H1 (cell line): ENCODE data around the gene TOGARAM1. TPM values are rescaled to one million over a fixed set of nuclear protein-coding genes. Genes with fewer than 3 reads are reported as not detected.

Experiments used
- CTCF ChIA-PET: fragments of 300-600 bp; sonication (Branson Sonifier 250); formaldehyde crosslinking; loops from one replicate; lab custom pipeline; 2021; ENCODE audit not compliant: partially characterized antibody; lab: Charles Lee
- POLR2A ChIA-PET: fragments of 300-600 bp; sonication (Branson Sonifier 250); formaldehyde crosslinking; loops from one replicate; lab custom pipeline; 2021; ENCODE audit warnings: inconsistent platforms; ENCODE audit not compliant: partially characterized antibody; lab: Charles Lee
- DNase-seq, 2 experiments: peaks; one replicate each; pipeline versions ENCODE4 v3.0.0 to v3.0.0-alpha.2; 2010 to 2022; ENCODE audit warnings: low spot score in 2 of 2, low read depth in 1 of 2, mixed read lengths in 1 of 2
- FAIRE-seq: peaks from 2 replicates; lab custom pipeline; 2011; peaks lifted over from hg19 to GRCh38; lab: Jason Lieb, UNC
- H2AFZ ChIP-seq: 2 replicates; pipeline ENCODE4 v1.8.1; 2012; ENCODE audit warnings: low read length, inconsistent platforms
- H2AK5ac ChIP-seq: 2 replicates; pipeline ENCODE4 v1.6.1; 2013; ENCODE audit warnings: low read depth, low read length
- H2BK120ac ChIP-seq: replicated peaks from 2 replicates; pipeline ENCODE3; 2013; ENCODE audit warnings: low read depth, low read length, inconsistent platforms
- H2BK12ac ChIP-seq: 2 replicates; pipeline ENCODE4 v1.6.1; 2013; ENCODE audit warnings: low read depth, low read length
- H2BK15ac ChIP-seq: 2 replicates; pipeline ENCODE4 v1.6.1; 2013; ENCODE audit warnings: low read length
- H2BK20ac ChIP-seq: 2 replicates; pipeline ENCODE4 v1.6.1; 2013; ENCODE audit warnings: low read length
- H2BK5ac ChIP-seq: 2 replicates; pipeline ENCODE4 v1.6.1; 2013; ENCODE audit warnings: low read depth, low read length
- H3K14ac ChIP-seq: 2 replicates; pipeline ENCODE4 v1.6.1; 2013; ENCODE audit warnings: inconsistent platforms; ENCODE audit not compliant: insufficient read length
- H3K18ac ChIP-seq: 2 replicates; pipeline ENCODE4 v1.6.1; 2013; ENCODE audit warnings: low read length; ENCODE audit errors: extremely low read depth
- H3K23ac ChIP-seq: 2 replicates; pipeline ENCODE4 v1.6.1; 2013; ENCODE audit warnings: inconsistent platforms; ENCODE audit not compliant: insufficient read length
- H3K23me2 ChIP-seq: 2 replicates; pipeline ENCODE4 v1.6.1; 2013; ENCODE audit warnings: low read depth, low read length
- H3K27ac ChIP-seq: 2 replicates; pipeline ENCODE4 v1.6.1; 2011; ENCODE audit warnings: low read depth, low read length, inconsistent platforms
- H3K27me3 ChIP-seq, 4 experiments: replicated peaks in 1 of 4; 1 replicate in 1 of 4; 2 replicates in 3 of 4; pipeline versions ENCODE4 v1.6.1 to v1.8.1; 2011 to 2013; ENCODE audit warnings: low read length in 3 of 4, mild to moderate bottlenecking in 3 of 4, inconsistent platforms in 2 of 4, mixed read lengths in 2 of 4, moderate library complexity in 1 of 4; ENCODE audit not compliant: control insufficient read depth in 3 of 4, insufficient read depth in 3 of 4; ENCODE audit errors: extremely low read depth in 1 of 4
- H3K36me3 ChIP-seq, 4 experiments: 2 replicates each; pipeline versions ENCODE4 v1.6.1 to v1.8.1; 2011 to 2013; ENCODE audit warnings: mild to moderate bottlenecking in 4 of 4, low read length in 3 of 4, moderate library complexity in 2 of 4, control low read depth in 1 of 4, inconsistent platforms in 1 of 4; ENCODE audit not compliant: insufficient read depth in 4 of 4, control insufficient read depth in 2 of 4
- H3K4ac ChIP-seq: replicated peaks from 2 replicates; pipeline ENCODE3; 2013; ENCODE audit warnings: low read length, low read depth, mixed read lengths, inconsistent platforms; ENCODE audit not compliant: insufficient read length
- H3K4me1 ChIP-seq, 4 experiments: replicated peaks in 1 of 4; 1 replicate in 1 of 4; 2 replicates in 3 of 4; pipeline versions ENCODE4 v1.6.1 to v1.8.1; 2011 to 2013; ENCODE audit warnings: low read length in 3 of 4, inconsistent platforms in 2 of 4, mixed read lengths in 1 of 4; ENCODE audit not compliant: insufficient read depth in 4 of 4, control insufficient read depth in 3 of 4
- H3K4me2 ChIP-seq, 2 experiments: 2 replicates each; pipeline versions ENCODE4 v1.6.1 to v1.8.1; 2011 to 2013; ENCODE audit warnings: low read depth in 2 of 2, low read length in 2 of 2, control low read depth in 1 of 2, inconsistent platforms in 1 of 2, mild to moderate bottlenecking in 1 of 2; ENCODE audit not compliant: insufficient read depth in 1 of 2
- H3K4me3 ChIP-seq, 4 experiments: fragments of 200-600, 300-600 bp in 1 of 4; sonication (generic), shearing (Covaris generic), sonication (Bioruptor Twin) in 1 of 4; 2 replicates each; pipeline versions ENCODE4 v1.5.1 to v1.8.1; 2011 to 2016; ENCODE audit warnings: low read length in 4 of 4, low read depth in 3 of 4, control low read depth in 2 of 4, inconsistent platforms in 2 of 4, mild to moderate bottlenecking in 2 of 4, mixed read lengths in 1 of 4, moderate library complexity in 1 of 4; ENCODE audit not compliant: insufficient read depth in 2 of 4; ENCODE audit errors: extremely low read depth in 1 of 4
- H3K56ac ChIP-seq: replicated peaks from 2 replicates; pipeline ENCODE3; 2013; ENCODE audit warnings: low read depth, mild to moderate bottlenecking, mixed read lengths, low read length, inconsistent platforms; ENCODE audit not compliant: insufficient read length
- H3K79me1 ChIP-seq: 2 replicates; pipeline ENCODE4 v1.6.1; 2013; ENCODE audit warnings: low read depth, low read length, control low read depth
- H3K79me2 ChIP-seq, 2 experiments: 2 replicates each; pipeline versions ENCODE4 v1.6.1 to v1.8.1; 2012 to 2013; ENCODE audit warnings: low read length in 2 of 2, mild to moderate bottlenecking in 2 of 2, inconsistent platforms in 1 of 2; ENCODE audit not compliant: insufficient read depth in 2 of 2, control insufficient read depth in 1 of 2
- H3K9ac ChIP-seq, 4 experiments: replicated peaks in 1 of 4; 1 replicate in 1 of 4; 2 replicates in 3 of 4; pipeline versions ENCODE4 v1.6.1 to v1.8.1; 2011 to 2013; ENCODE audit warnings: low read depth in 3 of 4, low read length in 3 of 4, control low read depth in 2 of 4, mild to moderate bottlenecking in 2 of 4, moderate library complexity in 2 of 4, inconsistent platforms in 1 of 4; ENCODE audit errors: extremely low read depth in 1 of 4
- H3K9me3 ChIP-seq, 2 experiments: 2 replicates each; pipeline versions ENCODE4 v1.6.1 to v1.8.1; 2012 to 2013; ENCODE audit warnings: mild to moderate bottlenecking in 2 of 2, moderate library complexity in 2 of 2, control low read depth in 1 of 2, inconsistent platforms in 1 of 2, low read depth in 1 of 2, low read length in 1 of 2, mixed read lengths in 1 of 2; ENCODE audit not compliant: insufficient read depth in 2 of 2
- H4K20me1 ChIP-seq, 2 experiments: replicated peaks in 1 of 2; 2 replicates each; pipeline versions ENCODE3 to v1.8.1; 2011 to 2013; ENCODE audit warnings: inconsistent platforms in 2 of 2, low read length in 2 of 2, mild to moderate bottlenecking in 1 of 2; ENCODE audit not compliant: insufficient read depth in 2 of 2, control insufficient read depth in 1 of 2
- H4K5ac ChIP-seq: 2 replicates; pipeline ENCODE4 v1.6.1; 2013; ENCODE audit warnings: low read length, low read depth, mixed read lengths, inconsistent platforms; ENCODE audit not compliant: insufficient read length
- H4K8ac ChIP-seq: 2 replicates; pipeline ENCODE4 v1.8.0; 2013; ENCODE audit warnings: mild to moderate bottlenecking, moderate library complexity, low read length, inconsistent platforms; ENCODE audit not compliant: insufficient read depth; ENCODE audit errors: extremely low read depth
- H4K91ac ChIP-seq: replicated peaks from 2 replicates; pipeline ENCODE3; 2013; ENCODE audit warnings: low read length, mixed read lengths, inconsistent platforms; ENCODE audit not compliant: insufficient read length
- ASH2L ChIP-seq: fragments of 200-600, 300-600 bp; sonication (generic); IDR thresholded peaks from one replicate; pipeline ENCODE4 v1.7.1; 2017; ENCODE audit warnings: low read length
- CBX5 ChIP-seq: fragments of 300-800, 300-1000 bp; sonication (generic); IDR thresholded peaks from 2 replicates; pipeline ENCODE4 v1.7.1; 2016; ENCODE audit warnings: antibody characterized with exemption, low read length, low read depth
- CTBP2 ChIP-seq: IDR thresholded peaks from 2 replicates; pipeline ENCODE4 v1.7.0; 2011; ENCODE audit warnings: borderline replicate concordance, mild to moderate bottlenecking, moderate library complexity, mixed read lengths, low read length; ENCODE audit not compliant: insufficient read depth, insufficient read length
- EZH2 ChIP-seq: fragments of 200-600 bp; sonication (generic); IDR thresholded peaks from 2 replicates; pipeline ENCODE4 v1.7.1; 2012; ENCODE audit warnings: low read depth, mild to moderate bottlenecking, moderate library complexity, low read length, inconsistent platforms; ENCODE audit not compliant: severe bottlenecking
- GABPA ChIP-seq: IDR thresholded peaks from 2 replicates; pipeline ENCODE4 v1.6.1; 2011; ENCODE audit warnings: mild to moderate bottlenecking, low read length, moderate library complexity, borderline replicate concordance; ENCODE audit not compliant: insufficient read depth
- JUND ChIP-seq: IDR thresholded peaks from 2 replicates; pipeline ENCODE4 v1.6.1; 2011; ENCODE audit warnings: mild to moderate bottlenecking, improper control_type of control experiment, low read length
- NANOG ChIP-seq: IDR thresholded peaks from 2 replicates; pipeline ENCODE4 v1.6.1; 2011; ENCODE audit warnings: low read length, low read depth, mild to moderate bottlenecking, inconsistent platforms; ENCODE audit not compliant: insufficient read depth, poor library complexity, severe bottlenecking
- PHF8 ChIP-seq: fragments of 200-600 bp; sonication (generic); conservative IDR thresholded peaks from 2 replicates; pipeline ENCODE4 v1.7.1; 2012; ENCODE audit warnings: low read depth, mild to moderate bottlenecking, inconsistent platforms, low read length, moderate library complexity
- RAD21 ChIP-seq, 2 experiments: IDR thresholded peaks in 1 of 2; conservative IDR thresholded peaks in 1 of 2; 2 replicates each; pipeline ENCODE4 v1.6.1; 2011; ENCODE audit warnings: low read depth in 2 of 2, low read length in 2 of 2, improper control_type of control experiment in 1 of 2, inconsistent platforms in 1 of 2, mild to moderate bottlenecking in 1 of 2, moderate library complexity in 1 of 2
- RXRA ChIP-seq: IDR thresholded peaks from 2 replicates; pipeline ENCODE4 v1.6.1; 2011; ENCODE audit warnings: low read depth, mild to moderate bottlenecking, low read length, moderate library complexity; ENCODE audit not compliant: insufficient read depth
- SIN3A ChIP-seq, 2 experiments: IDR thresholded peaks in 1 of 2; conservative IDR thresholded peaks in 1 of 2; 2 replicates each; pipeline ENCODE4 v1.6.1; 2011 to 2012; ENCODE audit warnings: low read length in 2 of 2, improper control_type of control experiment in 1 of 2, low read depth in 1 of 2, mild to moderate bottlenecking in 1 of 2
- TAF7 ChIP-seq: optimal IDR thresholded peaks from 2 replicates; pipeline ENCODE3; 2011; ENCODE audit warnings: low read depth, mild to moderate bottlenecking, inconsistent platforms, low read length, moderate library complexity, borderline replicate concordance
- YY1 ChIP-seq: IDR thresholded peaks from 2 replicates; pipeline ENCODE4 v1.6.1; 2011; ENCODE audit warnings: low read depth, mild to moderate bottlenecking, low read length
- WGBS, 2 experiments: shearing (Covaris generic) in 1 of 2; methylation state at CpG; one replicate each; pipeline versions ENCODE4 v1.1.6 to v1.1.7; 2013 to 2015; ENCODE audit warnings: low lambda C conversion rate in 2 of 2, mixed read lengths in 2 of 2, inconsistent platforms in 1 of 2, low coverage in 1 of 2, missing lambda C conversion rate in 1 of 2; ENCODE audit not compliant: insufficient replicate concordance in 2 of 2, insufficient coverage in 1 of 2, insufficient read length in 1 of 2; ENCODE audit errors: extremely low coverage in 1 of 2, missing lambda C conversion rate in 1 of 2; 5-methylcytosine and 5-hydroxymethylcytosine counted together
- polyA plus RNA-seq, 7 experiments: library from polyadenylated mRNA; depleted of rRNA in 3 of 7; stranded (reverse) in 5 of 7; unstranded in 2 of 7; fragments of >200 nt in 5 of 7; fragments of 200-250 nt in 2 of 7; gene quantifications; 1 replicate in 5 of 7; 2 replicates in 1 of 7; 4 replicates in 1 of 7; pipeline versions ENCODE4 v1.2.1 to v1.2.3, GENCODE V29; 2011 to 2013; ENCODE audit warnings: missing spikeins in 2 of 7, mixed read lengths in 2 of 7
- total RNA-seq: library from RNA; stranded (reverse); fragmentation: NEBNext Ultra II Directional; extraction: Animal tissue kit (Norgen Biotek cat#: 25700); gene quantifications from 2 replicates; pipeline ENCODE4 v1.2.1, GENCODE V29; 2021

Gene TOGARAM1
- total and polyA plus RNA-seq, 2 of the 8 experiments (the other 6 are each of a cell fraction or from before 2014, with no cell fraction given): 2.5 to 6.8 TPM

- no peak overlapping the region for H3K14ac ChIP-seq
- 92% methylated on average over 2 of the region's 2 CpGs; no CpG with 5 or more reads in 1 of the 2 experiments for WGBS, 2 experiments
- H3K23me2 ChIP-seq: peaks cover 3% of the 10 kb centered on the region; the same call in 1 of the 2 replicates
- H3K4me3 ChIP-seq: no peak overlapping the region
- no peak overlapping the region for H2BK15ac ChIP-seq
- H2BK120ac ChIP-seq: no peak overlapping the region
- H3K27ac ChIP-seq: no peak overlapping the region
- FAIRE-seq (no peak), DNase-seq (no peak)
- H2AK5ac ChIP-seq: no peak overlapping the region
- H3K4me2 ChIP-seq: no peak overlapping the region; a peak in 1 of 4 replicates
- H2BK12ac ChIP-seq: no peak overlapping the region
- ChIA-PET CTCF (no interaction called here), POLR2A (no interaction called here)
- H4K5ac ChIP-seq: no peak overlapping the region
- no peaks in the 10 kb centered on the region for H3K79me1 ChIP-seq
- H4K8ac ChIP-seq: no peak overlapping the region
- peaks cover 0 to 5% of the 10 kb centered on the region in 2 experiments for H4K20me1 ChIP-seq
- H2BK5ac ChIP-seq: no peak overlapping the region
- H3K4me1 ChIP-seq: peaks cover 0 to 6% (median 4%) of the 10 kb centered on the region in 4 experiments; a peak in 3 of 7 replicates
- peaks cover 19 to 35% of the 10 kb centered on the region in 2 experiments for H3K79me2 ChIP-seq
- H3K9me3 ChIP-seq: no peaks in the 10 kb centered on the region
- H2AFZ ChIP-seq: peak overlapping the region; percentile 49; the same call in 1 of the 2 replicates
- H3K27me3 ChIP-seq: no peaks in the 10 kb centered on the region
- H3K9ac ChIP-seq: no peak overlapping the region
- no peaks in the 10 kb centered on the region for H3K36me3 ChIP-seq
- H3K23ac ChIP-seq: no peak overlapping the region
- no peak overlapping the region for H3K4ac ChIP-seq
- H4K91ac ChIP-seq: no peak overlapping the region
- no peak overlapping the region for H3K18ac ChIP-seq
- H2BK20ac ChIP-seq: no peak overlapping the region
- H3K56ac ChIP-seq: no peak overlapping the region
- TF ChIP-seq ASH2L (no peak), SIN3A (conservative IDR thresholded peaks at IDR 0.05 in 1 of 2, IDR thresholded peaks at IDR 0.05 in 1 of 2; ENCODE audit: low read depth in 1 of 2, low read length in 2 of 2) (no peak), TAF7 (no peak), CBX5 (no peak), GABPA (no peak), JUND (no peak), RAD21 (IDR thresholded peaks at IDR 0.05 in 1 of 2, conservative IDR thresholded peaks at IDR 0.05 in 1 of 2; ENCODE audit: low read depth in 2 of 2, low read length in 2 of 2) (no peak), EZH2 (no peak), NANOG (no peak), PHF8 (no peak), RXRA (no peak), CTBP2 (no peak), YY1 (no peak)
These were observed 120.4 kb downstream of the TOGARAM1 start for GRCh38 chr14:45082420-45082819.
